Mucosa of stomach (tissue), 1 donor: ENCODE results near the gene TTLL9.
A peak's percentile ranks its signal among the peaks of the same experiment; 100 is the strongest.

Source experiments
- H3K27me3 ChIP-seq: one replicate; pipeline ENCODE4 v1.7.0; 2013; ENCODE audit warnings: mild to moderate bottlenecking, low read length; ENCODE audit not compliant: control insufficient read depth, insufficient read depth
- H3K36me3 ChIP-seq: one replicate; pipeline ENCODE4 v1.7.0; 2013; ENCODE audit warnings: low read length; ENCODE audit not compliant: control insufficient read depth, insufficient read depth
- H3K4me1 ChIP-seq: one replicate; pipeline ENCODE4 v1.7.0; 2013; ENCODE audit warnings: mild to moderate bottlenecking, low read length; ENCODE audit not compliant: control insufficient read depth, insufficient read depth
- H3K4me3 ChIP-seq: one replicate; pipeline ENCODE4 v1.7.0; 2013; ENCODE audit warnings: low read length
- H3K9ac ChIP-seq: one replicate; pipeline ENCODE4 v1.7.0; 2013; ENCODE audit warnings: mild to moderate bottlenecking, low read length, moderate library complexity
- H3K9me3 ChIP-seq: one replicate; pipeline ENCODE4 v1.7.0; 2013; ENCODE audit warnings: mild to moderate bottlenecking, low read length, moderate library complexity; ENCODE audit not compliant: control insufficient read depth
- donor health status: Pancreatic carcinoma.

The TTLL9 gene

GRCh38 chr20:31951530-31952453, 81.4 kb downstream of the TTLL9 start, which contains the start of gene PDRG1:
TSS of gene PDRG1 (minus strand) at chr20:31952046. CDS start at chr20:31951961, 85 bp downstream.
- H3K36me3 ChIP-seq, result no peaks in the 10 kb centered on the region
- H3K27me3 ChIP-seq, result no peaks in the 10 kb centered on the region
- no peaks in the 10 kb centered on the region for H3K9me3 ChIP-seq
- peak within 1 kb of the TSS; percentile 86 for H3K9ac ChIP-seq
- H3K4me3 ChIP-seq, result peak within 1 kb of the TSS; percentile 84
- H3K4me1 ChIP-seq, result peaks cover 10% of the 10 kb centered on the region

- Histone ChIP-seq H3K4me1 (peaks cover 10% of the 10 kb centered on the region), H3K9me3 (no peaks in the 10 kb centered on the region), H3K9ac (no peak overlapping the region), H3K27me3 (no peaks in the 10 kb centered on the region), H3K4me3 (no peak overlapping the region), H3K36me3 (no peaks in the 10 kb centered on the region)
These were observed 83.2 kb downstream of the TTLL9 start for GRCh38 chr20:31953556-31954148.

DNA sequence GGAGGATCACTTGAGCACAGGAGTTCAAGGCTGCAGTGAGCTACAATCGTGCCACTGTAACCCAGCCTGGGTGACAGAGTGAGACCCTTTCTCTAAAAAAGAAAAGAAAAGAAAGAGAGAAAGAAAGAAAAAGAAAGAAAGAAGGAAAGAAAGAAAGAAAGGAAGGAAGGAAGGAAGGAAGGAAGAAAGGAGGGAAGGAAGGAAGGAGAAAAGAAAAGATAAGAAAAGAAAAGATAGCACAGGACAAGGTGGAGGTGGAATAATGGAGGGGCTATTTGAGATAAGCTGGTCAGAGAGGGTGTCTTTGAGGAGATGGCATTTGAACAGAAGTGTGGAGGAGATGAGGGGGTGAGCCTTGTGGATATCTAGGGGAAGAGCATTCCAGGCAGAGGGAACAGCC, 84.1 kb downstream of the TTLL9 start:
- Histone ChIP-seq H3K4me3 (no peak overlapping the region), H3K36me3 (no peaks in the 10 kb centered on the region), H3K9me3 (no peaks in the 10 kb centered on the region), H3K27me3 (no peaks in the 10 kb centered on the region), H3K9ac (no peak overlapping the region), H3K4me1 (peaks cover 10% of the 10 kb centered on the region)

DNA sequence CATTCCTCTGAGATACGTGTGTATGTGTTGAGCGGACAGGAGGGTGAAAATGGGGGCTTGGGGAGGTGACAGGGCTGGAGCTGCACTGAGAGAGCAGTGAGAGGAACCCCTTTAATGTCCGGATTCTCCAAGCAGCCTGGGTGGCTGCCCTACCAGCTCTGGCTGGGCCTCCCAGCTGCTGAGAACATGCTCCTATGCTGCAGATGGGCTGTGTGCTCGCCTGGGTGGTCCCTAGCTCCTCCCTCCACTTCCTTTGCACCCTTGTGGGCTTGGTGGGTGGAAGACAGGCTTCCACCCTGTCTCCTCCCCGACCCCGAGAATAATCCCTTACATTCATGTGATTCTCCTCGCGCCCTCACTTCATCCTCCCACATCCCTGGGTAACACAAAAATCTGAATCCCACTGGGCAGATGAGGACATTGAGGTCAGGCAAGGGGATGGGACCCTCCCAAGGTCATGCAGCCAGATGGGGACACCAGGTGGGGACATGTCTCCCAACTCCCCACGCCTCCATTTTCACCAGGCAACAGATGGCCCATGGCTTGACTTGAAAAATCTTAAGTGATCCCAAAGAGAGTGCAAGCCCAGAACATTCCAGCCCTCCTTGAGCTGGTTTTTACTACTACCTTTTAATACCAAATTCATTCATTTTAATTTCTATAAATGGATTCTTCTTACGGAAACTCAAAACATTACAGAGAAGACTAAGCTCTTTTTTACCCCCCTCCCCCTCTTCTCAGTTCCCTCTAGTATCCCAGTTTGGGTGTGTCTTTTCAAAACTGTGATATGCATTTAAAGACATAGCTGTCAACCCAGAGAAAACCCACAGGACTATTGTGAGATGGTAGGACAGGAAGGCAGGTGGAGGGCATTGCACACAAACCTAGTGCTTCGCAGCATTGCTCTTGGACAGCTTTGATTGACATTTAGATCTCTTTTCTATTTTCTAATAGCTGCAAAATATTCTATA, 86.4 kb downstream of the TTLL9 start:
- Histone ChIP-seq H3K4me1 (no peaks in the 10 kb centered on the region), H3K4me3 (no peak overlapping the region), H3K27me3 (no peaks in the 10 kb centered on the region), H3K9me3 (no peaks in the 10 kb centered on the region), H3K36me3 (no peaks in the 10 kb centered on the region), H3K9ac (no peak overlapping the region)

- no peak overlapping the region for H3K9ac ChIP-seq
- H3K27me3 ChIP-seq, result peaks cover 11% of the 10 kb centered on the region
- no peaks in the 10 kb centered on the region for H3K9me3 ChIP-seq
- no peaks in the 10 kb centered on the region for H3K36me3 ChIP-seq
- no peaks in the 10 kb centered on the region for H3K4me1 ChIP-seq
- no peak overlapping the region for H3K4me3 ChIP-seq
These were observed 92.3 kb downstream of the TTLL9 start for GRCh38 chr20:31962761-31963160.

DNA sequence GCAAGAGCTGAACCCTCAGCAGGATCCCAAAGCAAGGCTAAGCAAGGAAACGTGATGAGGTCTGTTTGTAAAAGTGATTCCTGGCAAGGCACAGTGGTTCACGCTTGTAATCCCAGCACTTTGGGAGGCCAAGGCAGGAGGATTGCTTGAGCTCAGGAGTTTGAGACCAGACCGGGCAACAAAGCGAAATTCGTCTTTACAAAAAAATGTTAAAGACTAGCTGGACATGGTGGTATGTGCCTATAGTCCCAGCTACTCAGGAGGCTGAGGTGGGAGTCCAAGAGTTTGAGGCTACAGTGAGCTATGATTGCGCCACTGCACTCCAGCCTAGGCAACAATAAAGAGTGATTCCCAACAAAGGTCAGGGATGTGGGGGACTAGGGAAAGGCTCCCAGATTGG, 93.5 kb downstream of the TTLL9 start:
- H3K36me3 ChIP-seq, result no peaks in the 10 kb centered on the region
- no peak overlapping the region for H3K9ac ChIP-seq
- H3K4me3 ChIP-seq, result no peak overlapping the region
- no peaks in the 10 kb centered on the region for H3K9me3 ChIP-seq
- H3K4me1 ChIP-seq, result no peaks in the 10 kb centered on the region
- H3K27me3 ChIP-seq, result peaks cover 11% of the 10 kb centered on the region

DNA sequence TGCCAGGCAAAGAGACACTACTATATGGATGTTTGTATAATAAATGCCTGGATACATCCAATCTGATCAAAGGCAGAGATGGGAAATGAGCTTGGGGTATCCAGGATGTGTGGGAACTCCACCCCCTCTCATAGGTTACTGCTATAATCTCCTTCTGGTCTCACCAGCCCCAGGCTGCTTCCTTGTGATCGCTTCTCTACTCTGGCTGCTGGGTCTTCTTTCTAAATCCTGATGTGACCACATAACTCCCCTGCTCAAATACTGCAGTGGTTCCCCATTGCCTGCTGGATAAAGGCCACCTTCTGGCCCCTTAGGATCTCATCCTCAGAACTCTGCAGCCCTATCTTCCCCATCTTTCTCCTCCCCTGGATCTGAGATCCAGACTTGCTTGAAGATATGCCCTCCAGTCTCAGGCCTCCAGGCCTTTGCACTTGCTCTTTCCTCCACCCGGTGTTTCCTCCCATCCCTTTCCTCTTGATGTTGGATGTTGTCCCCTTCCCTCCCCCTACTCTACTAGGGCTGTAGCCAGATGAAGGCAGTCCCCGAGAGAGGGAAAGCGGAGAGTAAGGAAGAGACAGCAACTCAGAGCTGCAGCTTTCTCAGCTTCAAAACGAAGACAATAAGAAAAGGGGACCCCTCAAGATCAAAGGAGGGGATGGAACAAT, 96.7 kb downstream of the TTLL9 start:
- Histone ChIP-seq H3K36me3 (no peaks in the 10 kb centered on the region), H3K27me3 (peaks cover 11% of the 10 kb centered on the region), H3K9ac (no peak overlapping the region), H3K4me1 (no peaks in the 10 kb centered on the region), H3K9me3 (no peaks in the 10 kb centered on the region), H3K4me3 (no peak overlapping the region)

DNA sequence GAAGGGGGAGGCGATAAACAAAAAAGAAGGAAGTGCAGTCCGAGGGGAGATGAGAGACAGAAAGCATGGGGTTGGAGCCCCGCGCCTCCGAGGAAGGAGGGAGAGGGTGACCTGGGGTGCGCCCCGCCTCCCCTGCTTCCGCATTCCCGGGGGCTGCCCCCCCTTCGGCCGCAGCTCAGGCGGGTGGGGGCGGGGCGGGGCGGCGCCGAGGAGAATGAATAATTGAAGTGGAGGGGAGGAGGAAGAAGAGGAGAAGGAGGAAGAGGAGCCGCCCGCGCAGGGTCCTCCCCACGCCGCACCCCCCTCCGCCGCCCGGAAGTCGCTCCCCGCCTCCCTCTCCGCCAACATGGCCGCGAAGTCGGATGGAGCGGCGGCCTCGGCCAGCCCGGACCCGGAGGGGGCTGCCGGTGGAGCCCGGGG, 97.4 kb downstream of the TTLL9 start, which contains the start of gene XKR7:
XKR7 (plus strand) TSS at position 322 of the 420 bp plus-strand sequence; CDS start at position 347, 25 bp downstream.
- H3K4me1 ChIP-seq, result no peaks in the 10 kb centered on the region
- H3K9ac ChIP-seq, result no peak within 1 kb of the TSS
- peaks cover 11% of the 10 kb centered on the region for H3K27me3 ChIP-seq
- H3K9me3 ChIP-seq, result no peaks in the 10 kb centered on the region
- no peaks in the 10 kb centered on the region for H3K36me3 ChIP-seq
- H3K4me3 ChIP-seq, result no peak within 1 kb of the TSS

GRCh38 chr20:31968291-31969126, 98.1 kb downstream of the TTLL9 start:
- H3K27me3 ChIP-seq, result peaks cover 11% of the 10 kb centered on the region
- no peak overlapping the region for H3K9ac ChIP-seq
- H3K4me1 ChIP-seq, result no peaks in the 10 kb centered on the region
- H3K36me3 ChIP-seq, result no peaks in the 10 kb centered on the region
- H3K4me3 ChIP-seq, result no peak overlapping the region
- no peaks in the 10 kb centered on the region for H3K9me3 ChIP-seq

GRCh38 chr20:31969991-31970390, 99.6 kb downstream of the TTLL9 start:
- no peak overlapping the region for H3K9ac ChIP-seq
- H3K4me1 ChIP-seq, result no peaks in the 10 kb centered on the region
- no peaks in the 10 kb centered on the region for H3K9me3 ChIP-seq
- no peaks in the 10 kb centered on the region for H3K36me3 ChIP-seq
- H3K27me3 ChIP-seq, result peaks cover 17% of the 10 kb centered on the region
- no peak overlapping the region for H3K4me3 ChIP-seq
